K562 (cell line): ENCODE measurements around the gene FKBP1B.

Source experiments
- PTTG1 ChIP-seq: fragments of 450-650 bp; IDR thresholded peaks from 2 replicates; pipeline ENCODE4 v1.6.1; 2016; ENCODE audit warnings: low read depth, mild to moderate bottlenecking, missing genetic modification characterization, missing compliant biosample characterization
- TFAP4 ChIP-seq: sonication (generic); formaldehyde crosslinking; IDR thresholded peaks from 2 replicates; pipeline ENCODE4 v1.8.0; 2022; ENCODE audit warnings: missing genetic modification reagents, mild to moderate bottlenecking, moderate library complexity, borderline replicate concordance
- TOE1 ChIP-seq, 2 experiments: fragments of 450-650 bp in 1 of 2; sonication (generic) in 1 of 2; formaldehyde crosslinking in 1 of 2; IDR thresholded peaks; 2 replicates each; pipeline versions ENCODE4 v1.7.1 to v1.8.0; 2016 to 2022; ENCODE audit warnings: borderline replicate concordance in 2 of 2, mild to moderate bottlenecking in 2 of 2, antibody characterized with exemption in 1 of 2, inconsistent platforms in 1 of 2, low read depth in 1 of 2, missing genetic modification reagents in 1 of 2, moderate library complexity in 1 of 2
- TF ChIP-seq, protein P1 (sequence below): fragments of 250-450 bp; sonication (Bioruptor Pico); IDR thresholded peaks from 2 replicates; pipeline ENCODE4 v1.8.0; 2022; ENCODE audit warnings: inconsistent platforms

DNA sequence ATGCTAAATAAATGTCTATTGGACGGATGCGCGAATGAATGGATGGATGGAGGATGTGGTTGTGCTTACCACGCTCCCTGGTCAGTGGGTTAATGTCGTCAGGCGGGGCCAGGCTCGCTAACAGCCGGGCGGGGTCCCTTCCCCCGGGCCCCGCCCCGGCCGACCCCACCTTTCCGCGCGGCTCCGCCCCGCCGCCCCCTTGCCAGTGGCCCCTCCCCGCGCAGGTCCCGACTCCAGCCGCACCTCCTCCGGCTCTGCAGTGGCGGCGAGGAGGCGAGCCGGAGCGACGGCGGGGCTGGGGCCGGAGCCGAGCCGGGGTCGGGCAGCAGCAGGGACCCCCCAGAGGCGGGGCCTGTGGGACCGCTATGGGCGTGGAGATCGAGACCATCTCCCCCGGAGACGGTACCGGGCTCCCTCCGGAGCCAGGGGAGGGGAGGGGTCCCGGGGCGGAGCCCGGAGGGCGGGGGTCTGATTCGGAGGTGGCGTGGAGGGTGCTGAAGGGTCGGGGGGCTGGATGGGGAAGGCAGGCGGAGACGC lies at the start of gene FKBP1B:
- TF ChIP-seq PTTG1 (tag) = no peak
- no peak for TF ChIP-seq TFAP4 (CRISPR knock-in tag)
- no peak for TF ChIP-seq TOE1 (IDR thresholded peaks at IDR 0.05; ENCODE audit: borderline replicate concordance)
- TF ChIP-seq TOE1 (CRISPR knock-in tag; IDR thresholded peaks at IDR 0.05; ENCODE audit: borderline replicate concordance, low read depth) = no peak
- TF ChIP-seq, protein P1, sequence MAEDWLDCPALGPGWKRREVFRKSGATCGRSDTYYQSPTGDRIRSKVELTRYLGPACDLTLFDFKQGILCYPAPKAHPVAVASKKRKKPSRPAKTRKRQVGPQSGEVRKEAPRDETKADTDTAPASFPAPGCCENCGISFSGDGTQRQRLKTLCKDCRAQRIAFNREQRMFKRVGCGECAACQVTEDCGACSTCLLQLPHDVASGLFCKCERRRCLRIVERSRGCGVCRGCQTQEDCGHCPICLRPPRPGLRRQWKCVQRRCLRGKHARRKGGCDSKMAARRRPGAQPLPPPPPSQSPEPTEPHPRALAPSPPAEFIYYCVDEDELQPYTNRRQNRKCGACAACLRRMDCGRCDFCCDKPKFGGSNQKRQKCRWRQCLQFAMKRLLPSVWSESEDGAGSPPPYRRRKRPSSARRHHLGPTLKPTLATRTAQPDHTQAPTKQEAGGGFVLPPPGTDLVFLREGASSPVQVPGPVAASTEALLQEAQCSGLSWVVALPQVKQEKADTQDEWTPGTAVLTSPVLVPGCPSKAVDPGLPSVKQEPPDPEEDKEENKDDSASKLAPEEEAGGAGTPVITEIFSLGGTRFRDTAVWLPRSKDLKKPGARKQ (CRISPR knock-in tag) = no peak
